ENCODE data around the gene RUFY4. TPM values are rescaled to one million over a fixed set of nuclear protein-coding genes. Genes with fewer than 3 reads are reported as not detected.

RUFY4 gene
- total RNA-seq, 1 experiment from 2014 or later = 0.66 TPM

- no peaks in the 10 kb centered on the region; the same call in 1 of the 2 replicates for H3K27me3 ChIP-seq (ENCODE audit: insufficient read depth, low read length)
- H2BK5ac ChIP-seq (ENCODE audit: insufficient read length, low read length) = no peak overlapping the region
- H2BK20ac ChIP-seq (ENCODE audit: low read depth, low read length, poor library complexity, severe bottlenecking) = no peak overlapping the region
- Mint-ChIP-seq H3K27me3 (ENCODE audit: low read depth) (peaks cover 43% of the 10 kb centered on the region), H3K4me1 (peaks cover 10 to 25% of the 10 kb centered on the region in 2 experiments), H3K27ac (no peak overlapping the region), H3K4me3 (no peak overlapping the region), H3K36me3 (ENCODE audit: insufficient read depth in 1 of 3, low read depth in 3 of 3) (no peaks in the 10 kb centered on the region; a peak in 1 of 7 replicates), H3K9me3 (no peaks in the 10 kb centered on the region)
- no peak overlapping the region for H3K4ac ChIP-seq (ENCODE audit: low read depth, low read length)
- no peak overlapping the region for H4K91ac ChIP-seq (ENCODE audit: insufficient read length, low read depth, low read length)
- no peak overlapping the region for H3K4me2 ChIP-seq (ENCODE audit: insufficient read depth, insufficient read length, low read length)
- no peak overlapping the region for H3K9ac ChIP-seq (ENCODE audit: extremely low read depth, insufficient read length, low read length)
- no peak overlapping the region for H2BK15ac ChIP-seq (ENCODE audit: low read depth, low read length)
- no peaks in the 10 kb centered on the region for H3K79me2 ChIP-seq (ENCODE audit: insufficient read depth, low read length)
- H3K27ac ChIP-seq (ENCODE audit: insufficient read length, low read depth, low read length) = no peak overlapping the region
- H3K4me1 ChIP-seq (ENCODE audit: insufficient read depth, low read length) = no peaks in the 10 kb centered on the region; the same call in 1 of the 2 replicates
- no peak overlapping the region for H2BK12ac ChIP-seq (ENCODE audit: insufficient read length, low read depth, low read length)
- no peaks in the 10 kb centered on the region for H4K20me1 ChIP-seq (ENCODE audit: control insufficient read depth, insufficient read depth, insufficient read length)
- peak; percentile 18 for DNase-seq
- no peak overlapping the region for H4K8ac ChIP-seq (replicated peaks; ENCODE audit: insufficient read length, low read depth, low read length)
- H4K5ac ChIP-seq (ENCODE audit: insufficient read length, low read depth, low read length) = no peak overlapping the region
- H3K56ac ChIP-seq (ENCODE audit: insufficient read length, low read depth, low read length) = no peak overlapping the region
- H3K14ac ChIP-seq (ENCODE audit: insufficient read depth, low read length) = no peak overlapping the region
- H2BK120ac ChIP-seq (ENCODE audit: low read depth, low read length, poor library complexity, severe bottlenecking) = no peak overlapping the region
- no peak for TF ChIP-seq CTCF (conservative IDR thresholded peaks at IDR 0.05)
- H3K18ac ChIP-seq (ENCODE audit: insufficient read length, low read depth, low read length) = no peak overlapping the region
- no peak overlapping the region for H3T11ph ChIP-seq (ENCODE audit: low read length)
- no peaks in the 10 kb centered on the region for H3K23me2 ChIP-seq (ENCODE audit: insufficient read length, low read depth, low read length, poor library complexity, severe bottlenecking)
- no CpG with 5 or more reads among the region's 3 CpGs for WGBS (ENCODE audit: extremely low coverage, insufficient read length, low lambda C conversion rate)
- no peaks in the 10 kb centered on the region for H3K79me1 ChIP-seq (ENCODE audit: insufficient read depth, low read depth, low read length, poor library complexity, severe bottlenecking)
- H2AK5ac ChIP-seq (ENCODE audit: insufficient read length, low read length) = no peak overlapping the region
- H3K23ac ChIP-seq (ENCODE audit: insufficient read length, low read depth, low read length) = no peak overlapping the region
- no peak overlapping the region for H2AFZ ChIP-seq (ENCODE audit: low read length)
- no peaks in the 10 kb centered on the region for H3K9me3 ChIP-seq (ENCODE audit: control insufficient read depth, low read depth, low read length)
Observed at GRCh38 chr2:218072002-218072401, 2.9 kb downstream of the RUFY4 start.

Measured in H9 (cell line).